PC-3 (cell line): ENCODE data around the gene FOXD1.

Source experiments
- EZH2phosphoT487 ChIP-seq: fragments of 300-600 bp; sonication (generic); IDR thresholded peaks from 2 replicates; pipeline ENCODE4 v1.6.1; 2018; ENCODE audit warnings: mild to moderate bottlenecking, antibody characterized with exemption, low read length, borderline replicate concordance
- TF ChIP-seq, protein P1 (sequence below): fragments of 300-600 bp; sonication (generic); conservative IDR thresholded peaks from 2 replicates; pipeline ENCODE4 v1.5.1; 2017; ENCODE audit warnings: antibody characterized with exemption, low read depth, mild to moderate bottlenecking, low read length

DNA sequence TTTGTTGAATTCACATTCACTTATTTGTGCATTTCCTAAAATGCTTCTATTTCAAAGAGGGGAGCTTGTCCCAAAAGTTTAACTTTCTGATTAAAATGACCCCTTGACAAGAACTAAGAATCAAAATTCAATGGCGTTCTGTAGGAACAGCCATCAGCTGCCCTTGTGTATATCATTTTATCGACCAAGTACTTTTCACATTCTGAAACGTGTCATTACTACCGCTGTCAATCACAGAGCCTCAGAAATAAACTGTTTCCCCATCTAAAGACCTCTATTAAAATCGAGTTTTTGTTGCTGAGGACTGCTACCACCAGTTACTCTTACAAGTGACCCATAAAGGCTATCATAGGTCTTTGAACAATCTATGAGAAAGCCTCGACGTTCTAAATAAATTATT is 1.6 kb upstream of the FOXD1 start:
- TF ChIP-seq, protein P1, sequence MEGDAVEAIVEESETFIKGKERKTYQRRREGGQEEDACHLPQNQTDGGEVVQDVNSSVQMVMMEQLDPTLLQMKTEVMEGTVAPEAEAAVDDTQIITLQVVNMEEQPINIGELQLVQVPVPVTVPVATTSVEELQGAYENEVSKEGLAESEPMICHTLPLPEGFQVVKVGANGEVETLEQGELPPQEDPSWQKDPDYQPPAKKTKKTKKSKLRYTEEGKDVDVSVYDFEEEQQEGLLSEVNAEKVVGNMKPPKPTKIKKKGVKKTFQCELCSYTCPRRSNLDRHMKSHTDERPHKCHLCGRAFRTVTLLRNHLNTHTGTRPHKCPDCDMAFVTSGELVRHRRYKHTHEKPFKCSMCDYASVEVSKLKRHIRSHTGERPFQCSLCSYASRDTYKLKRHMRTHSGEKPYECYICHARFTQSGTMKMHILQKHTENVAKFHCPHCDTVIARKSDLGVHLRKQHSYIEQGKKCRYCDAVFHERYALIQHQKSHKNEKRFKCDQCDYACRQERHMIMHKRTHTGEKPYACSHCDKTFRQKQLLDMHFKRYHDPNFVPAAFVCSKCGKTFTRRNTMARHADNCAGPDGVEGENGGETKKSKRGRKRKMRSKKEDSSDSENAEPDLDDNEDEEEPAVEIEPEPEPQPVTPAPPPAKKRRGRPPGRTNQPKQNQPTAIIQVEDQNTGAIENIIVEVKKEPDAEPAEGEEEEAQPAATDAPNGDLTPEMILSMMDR, result no peak
- TF ChIP-seq EZH2phosphoT487, result no peak
